SK-N-SH treated with all-trans-retinoic acid at 6 μM for 48 hours (cell line): ENCODE data around the gene DHPS.

Source experiments
- ATAC-seq: fragments of 200-7000 bp; cut with Tn5 transposase; 3 replicates; pipeline ENCODE4 v1.9.1; 2020; ENCODE audit warnings: mild to moderate bottlenecking, moderate library complexity
- ARNTL ChIP-seq: fragments of 450-650 bp; formaldehyde crosslinking; IDR thresholded peaks from 2 replicates; pipeline ENCODE4 v1.5.0; 2020; ENCODE audit warnings: low read depth, mild to moderate bottlenecking, moderate library complexity, borderline replicate concordance
- BACH2 ChIP-seq: fragments of 250-450 bp; sonication (Bioruptor Pico); IDR thresholded peaks from 2 replicates; pipeline ENCODE4 v1.9.0; 2021; ENCODE audit warnings: mild to moderate bottlenecking, borderline replicate concordance
- ESRRG ChIP-seq: fragments of 250-450 bp; sonication (Bioruptor Pico); IDR thresholded peaks from 2 replicates; pipeline ENCODE4 v1.6.1; 2021; ENCODE audit warnings: mild to moderate bottlenecking
- ISL1 ChIP-seq: fragments of 250-450 bp; sonication (Bioruptor Pico); IDR thresholded peaks from 2 replicates; pipeline ENCODE4 v2.1.2; 2022; ENCODE audit warnings: mild to moderate bottlenecking, moderate library complexity
- RARB ChIP-seq: fragments of 250-450 bp; sonication (Bioruptor Pico); IDR thresholded peaks from 2 replicates; pipeline ENCODE4 v1.8.0; 2021; ENCODE audit warnings: mild to moderate bottlenecking, moderate library complexity
- SNAI2 ChIP-seq: fragments of 250-450 bp; sonication (Bioruptor Pico); IDR thresholded peaks from 2 replicates; pipeline ENCODE4 v1.5.0; 2020; ENCODE audit warnings: mild to moderate bottlenecking, moderate library complexity
- TCF4 ChIP-seq: fragments of 250-450 bp; sonication (Bioruptor Pico); IDR thresholded peaks from 2 replicates; pipeline ENCODE4 v1.8.0; 2021; ENCODE audit warnings: mild to moderate bottlenecking, moderate library complexity, borderline replicate concordance
- TOX ChIP-seq: fragments of 250-450 bp; sonication (Bioruptor Pico); IDR thresholded peaks from 2 replicates; pipeline ENCODE4 v1.8.0; 2021; ENCODE audit warnings: mild to moderate bottlenecking, moderate library complexity, borderline replicate concordance
- ZC3H10 ChIP-seq: fragments of 250-450 bp; sonication (Bioruptor Pico); IDR thresholded peaks from 2 replicates; pipeline ENCODE4 v1.5.1; 2021; ENCODE audit warnings: mild to moderate bottlenecking, moderate library complexity
- ZFP30 ChIP-seq: fragments of 450-650 bp; formaldehyde crosslinking; IDR thresholded peaks from 2 replicates; pipeline ENCODE4 v1.5.0; 2022; ENCODE audit warnings: mild to moderate bottlenecking, moderate library complexity
- ZNF565 ChIP-seq: fragments of 450-650 bp; formaldehyde crosslinking; conservative IDR thresholded peaks from 2 replicates; pipeline ENCODE4 v1.5.0; 2020; ENCODE audit warnings: low read depth, mild to moderate bottlenecking, moderate library complexity
- ZNF70 ChIP-seq: fragments of 450-650 bp; formaldehyde crosslinking; IDR thresholded peaks from 2 replicates; pipeline ENCODE4 v1.5.0; 2020; ENCODE audit warnings: mild to moderate bottlenecking, moderate library complexity
- ZNF8 ChIP-seq: fragments of 450-650 bp; formaldehyde crosslinking; IDR thresholded peaks from 2 replicates; pipeline ENCODE4 v1.5.0; 2020; ENCODE audit warnings: mild to moderate bottlenecking, moderate library complexity
- TF ChIP-seq, protein P1 (sequence below): fragments of 250-450 bp; sonication (Bioruptor Pico); IDR thresholded peaks from 2 replicates; pipeline ENCODE4 v1.5.0; 2020; ENCODE audit warnings: mild to moderate bottlenecking, moderate library complexity
- TF ChIP-seq, protein P2 (sequence below): fragments of 250-450 bp; sonication (Bioruptor Pico); IDR thresholded peaks from 2 replicates; pipeline ENCODE4 v1.8.0; 2020; ENCODE audit warnings: mild to moderate bottlenecking, moderate library complexity, borderline replicate concordance
- TF ChIP-seq, protein P3 (sequence below): fragments of 250-450 bp; sonication (Bioruptor Pico); IDR thresholded peaks from 2 replicates; pipeline ENCODE4 v1.5.1; 2020; ENCODE audit warnings: low read depth, mild to moderate bottlenecking, moderate library complexity
- TF ChIP-seq, protein P4 (sequence below): fragments of 250-450 bp; sonication (Bioruptor Pico); IDR thresholded peaks from 2 replicates; pipeline ENCODE4 v1.5.1; 2021; ENCODE audit warnings: mild to moderate bottlenecking, moderate library complexity

DHPS gene

DNA sequence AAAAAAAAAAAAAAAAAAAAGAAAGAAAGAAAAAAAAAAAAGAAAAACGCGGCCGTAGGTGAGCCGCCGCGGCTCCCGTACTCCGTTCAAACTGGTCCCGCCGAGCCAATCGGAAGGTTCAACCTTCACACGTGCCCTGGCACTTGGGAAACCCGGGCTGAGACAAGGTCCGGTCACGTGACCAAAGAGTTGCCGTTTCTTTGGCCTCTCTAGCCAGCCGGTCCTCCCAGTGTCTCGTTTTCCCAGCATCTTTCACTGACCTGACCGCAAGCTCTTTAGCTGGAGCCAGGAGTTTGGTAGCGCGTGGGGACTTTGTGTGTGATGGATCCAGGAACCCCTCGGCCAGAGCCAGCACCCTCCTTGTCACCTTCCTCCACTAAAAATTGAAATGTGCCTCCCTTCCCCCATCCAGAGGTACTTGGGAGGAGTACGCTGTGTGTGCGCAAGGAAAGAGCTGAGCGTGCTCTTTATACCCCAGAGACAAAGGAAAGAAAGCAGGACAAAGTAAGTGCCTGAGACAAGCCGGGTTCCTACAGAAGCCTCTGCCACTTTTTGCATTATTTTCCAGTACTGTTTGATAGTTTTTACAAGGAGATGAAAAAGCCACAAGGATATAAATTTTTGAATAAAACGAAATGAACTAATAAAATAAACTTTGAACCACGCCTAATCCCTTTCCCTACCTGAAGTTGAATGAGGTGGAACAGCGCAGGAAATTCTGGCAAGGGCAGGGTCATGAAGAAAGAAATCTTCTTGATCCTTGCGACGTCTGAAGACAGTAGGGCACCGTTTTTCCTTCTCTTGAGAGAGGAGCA lies 41.1 kb upstream of the DHPS start:
- TF ChIP-seq ZFP30 (CRISPR knock-in tag) (no peak), SNAI2 (CRISPR knock-in tag) (peak; percentile 24; the same call in 1 of the 2 replicates)
- TF ChIP-seq, all 23 proteins: peak for 1
- ATAC-seq, result peak; percentile 83

DNA sequence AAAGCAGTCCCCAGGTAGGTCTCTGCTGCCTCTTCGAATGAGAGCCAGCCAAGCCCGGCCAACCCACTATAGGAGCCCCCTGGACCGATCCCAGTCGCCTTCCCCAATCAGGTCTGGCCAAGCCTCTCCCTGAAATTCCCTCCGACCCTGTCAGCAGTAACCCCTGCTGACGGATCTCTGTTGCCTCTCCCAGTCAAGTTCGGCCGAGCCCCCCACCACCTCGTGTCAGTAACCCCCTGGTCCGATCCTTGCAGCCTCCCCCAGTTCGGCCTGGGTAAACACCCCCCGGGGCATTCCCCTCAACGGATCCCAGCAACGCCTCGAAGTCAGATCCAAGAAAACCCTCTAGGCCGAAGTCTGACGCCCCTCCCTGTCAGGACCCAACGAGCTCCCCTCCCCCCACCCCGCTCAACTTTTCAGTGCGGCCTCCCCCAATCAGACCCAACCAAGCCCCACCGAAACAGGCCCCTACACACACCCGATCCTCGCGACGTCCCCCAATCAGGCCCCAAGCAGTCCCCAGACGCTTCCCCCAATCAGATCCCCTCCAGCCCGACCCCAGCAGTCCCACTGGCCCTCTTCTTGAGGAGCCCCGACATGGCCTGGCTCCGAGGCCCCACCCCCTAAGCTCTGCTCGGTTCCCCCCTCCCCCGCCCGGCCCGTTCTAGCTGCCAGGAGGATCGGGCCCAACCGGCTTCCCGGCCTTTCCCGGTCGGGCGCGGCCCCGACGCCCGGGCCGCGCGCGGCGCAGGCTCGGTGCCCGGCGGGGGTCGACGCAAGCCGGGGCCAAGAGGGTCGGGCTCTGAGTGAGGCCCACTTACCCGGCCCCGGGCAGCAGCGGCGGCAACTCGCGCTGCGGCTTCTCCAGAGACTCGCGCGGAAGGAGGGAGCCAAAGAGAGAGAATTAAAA lies 40.2 kb upstream of the DHPS start:
- peak; percentile 36 for ATAC-seq
- TF ChIP-seq, protein P1, sequence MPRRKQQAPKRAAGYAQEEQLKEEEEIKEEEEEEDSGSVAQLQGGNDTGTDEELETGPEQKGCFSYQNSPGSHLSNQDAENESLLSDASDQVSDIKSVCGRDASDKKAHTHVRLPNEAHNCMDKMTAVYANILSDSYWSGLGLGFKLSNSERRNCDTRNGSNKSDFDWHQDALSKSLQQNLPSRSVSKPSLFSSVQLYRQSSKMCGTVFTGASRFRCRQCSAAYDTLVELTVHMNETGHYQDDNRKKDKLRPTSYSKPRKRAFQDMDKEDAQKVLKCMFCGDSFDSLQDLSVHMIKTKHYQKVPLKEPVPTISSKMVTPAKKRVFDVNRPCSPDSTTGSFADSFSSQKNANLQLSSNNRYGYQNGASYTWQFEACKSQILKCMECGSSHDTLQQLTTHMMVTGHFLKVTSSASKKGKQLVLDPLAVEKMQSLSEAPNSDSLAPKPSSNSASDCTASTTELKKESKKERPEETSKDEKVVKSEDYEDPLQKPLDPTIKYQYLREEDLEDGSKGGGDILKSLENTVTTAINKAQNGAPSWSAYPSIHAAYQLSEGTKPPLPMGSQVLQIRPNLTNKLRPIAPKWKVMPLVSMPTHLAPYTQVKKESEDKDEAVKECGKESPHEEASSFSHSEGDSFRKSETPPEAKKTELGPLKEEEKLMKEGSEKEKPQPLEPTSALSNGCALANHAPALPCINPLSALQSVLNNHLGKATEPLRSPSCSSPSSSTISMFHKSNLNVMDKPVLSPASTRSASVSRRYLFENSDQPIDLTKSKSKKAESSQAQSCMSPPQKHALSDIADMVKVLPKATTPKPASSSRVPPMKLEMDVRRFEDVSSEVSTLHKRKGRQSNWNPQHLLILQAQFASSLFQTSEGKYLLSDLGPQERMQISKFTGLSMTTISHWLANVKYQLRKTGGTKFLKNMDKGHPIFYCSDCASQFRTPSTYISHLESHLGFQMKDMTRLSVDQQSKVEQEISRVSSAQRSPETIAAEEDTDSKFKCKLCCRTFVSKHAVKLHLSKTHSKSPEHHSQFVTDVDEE, result no peak
- TF ChIP-seq SNAI2 (CRISPR knock-in tag), result no peak
- TF ChIP-seq, protein P2, sequence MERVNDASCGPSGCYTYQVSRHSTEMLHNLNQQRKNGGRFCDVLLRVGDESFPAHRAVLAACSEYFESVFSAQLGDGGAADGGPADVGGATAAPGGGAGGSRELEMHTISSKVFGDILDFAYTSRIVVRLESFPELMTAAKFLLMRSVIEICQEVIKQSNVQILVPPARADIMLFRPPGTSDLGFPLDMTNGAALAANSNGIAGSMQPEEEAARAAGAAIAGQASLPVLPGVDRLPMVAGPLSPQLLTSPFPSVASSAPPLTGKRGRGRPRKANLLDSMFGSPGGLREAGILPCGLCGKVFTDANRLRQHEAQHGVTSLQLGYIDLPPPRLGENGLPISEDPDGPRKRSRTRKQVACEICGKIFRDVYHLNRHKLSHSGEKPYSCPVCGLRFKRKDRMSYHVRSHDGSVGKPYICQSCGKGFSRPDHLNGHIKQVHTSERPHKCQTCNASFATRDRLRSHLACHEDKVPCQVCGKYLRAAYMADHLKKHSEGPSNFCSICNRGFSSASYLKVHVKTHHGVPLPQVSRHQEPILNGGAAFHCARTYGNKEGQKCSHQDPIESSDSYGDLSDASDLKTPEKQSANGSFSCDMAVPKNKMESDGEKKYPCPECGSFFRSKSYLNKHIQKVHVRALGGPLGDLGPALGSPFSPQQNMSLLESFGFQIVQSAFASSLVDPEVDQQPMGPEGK (CRISPR knock-in tag), result no peak
- no peak for TF ChIP-seq ZC3H10 (CRISPR knock-in tag)
- TF ChIP-seq TCF4 (CRISPR knock-in tag), result no peak
- no peak for TF ChIP-seq ZFP30 (CRISPR knock-in tag)
- TF ChIP-seq, protein P3, sequence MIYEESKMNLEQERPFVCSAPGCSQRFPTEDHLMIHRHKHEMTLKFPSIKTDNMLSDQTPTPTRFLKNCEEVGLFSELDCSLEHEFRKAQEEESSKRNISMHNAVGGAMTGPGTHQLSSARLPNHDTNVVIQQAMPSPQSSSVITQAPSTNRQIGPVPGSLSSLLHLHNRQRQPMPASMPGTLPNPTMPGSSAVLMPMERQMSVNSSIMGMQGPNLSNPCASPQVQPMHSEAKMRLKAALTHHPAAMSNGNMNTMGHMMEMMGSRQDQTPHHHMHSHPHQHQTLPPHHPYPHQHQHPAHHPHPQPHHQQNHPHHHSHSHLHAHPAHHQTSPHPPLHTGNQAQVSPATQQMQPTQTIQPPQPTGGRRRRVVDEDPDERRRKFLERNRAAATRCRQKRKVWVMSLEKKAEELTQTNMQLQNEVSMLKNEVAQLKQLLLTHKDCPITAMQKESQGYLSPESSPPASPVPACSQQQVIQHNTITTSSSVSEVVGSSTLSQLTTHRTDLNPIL (CRISPR knock-in tag), result no peak
- TF ChIP-seq, protein P4, sequence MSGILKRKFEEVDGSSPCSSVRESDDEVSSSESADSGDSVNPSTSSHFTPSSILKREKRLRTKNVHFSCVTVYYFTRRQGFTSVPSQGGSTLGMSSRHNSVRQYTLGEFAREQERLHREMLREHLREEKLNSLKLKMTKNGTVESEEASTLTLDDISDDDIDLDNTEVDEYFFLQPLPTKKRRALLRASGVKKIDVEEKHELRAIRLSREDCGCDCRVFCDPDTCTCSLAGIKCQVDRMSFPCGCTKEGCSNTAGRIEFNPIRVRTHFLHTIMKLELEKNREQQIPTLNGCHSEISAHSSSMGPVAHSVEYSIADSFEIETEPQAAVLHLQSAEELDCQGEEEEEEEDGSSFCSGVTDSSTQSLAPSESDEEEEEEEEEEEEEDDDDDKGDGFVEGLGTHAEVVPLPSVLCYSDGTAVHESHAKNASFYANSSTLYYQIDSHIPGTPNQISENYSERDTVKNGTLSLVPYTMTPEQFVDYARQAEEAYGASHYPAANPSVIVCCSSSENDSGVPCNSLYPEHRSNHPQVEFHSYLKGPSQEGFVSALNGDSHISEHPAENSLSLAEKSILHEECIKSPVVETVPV (CRISPR knock-in tag), result no peak
- no peak for TF ChIP-seq ISL1 (CRISPR knock-in tag)
- TF ChIP-seq BACH2 (CRISPR knock-in tag), result no peak
- no peak for TF ChIP-seq ZNF565 (CRISPR knock-in tag)
- TF ChIP-seq RARB, result no peak
- TF ChIP-seq ARNTL (CRISPR knock-in tag), result no peak

DNA sequence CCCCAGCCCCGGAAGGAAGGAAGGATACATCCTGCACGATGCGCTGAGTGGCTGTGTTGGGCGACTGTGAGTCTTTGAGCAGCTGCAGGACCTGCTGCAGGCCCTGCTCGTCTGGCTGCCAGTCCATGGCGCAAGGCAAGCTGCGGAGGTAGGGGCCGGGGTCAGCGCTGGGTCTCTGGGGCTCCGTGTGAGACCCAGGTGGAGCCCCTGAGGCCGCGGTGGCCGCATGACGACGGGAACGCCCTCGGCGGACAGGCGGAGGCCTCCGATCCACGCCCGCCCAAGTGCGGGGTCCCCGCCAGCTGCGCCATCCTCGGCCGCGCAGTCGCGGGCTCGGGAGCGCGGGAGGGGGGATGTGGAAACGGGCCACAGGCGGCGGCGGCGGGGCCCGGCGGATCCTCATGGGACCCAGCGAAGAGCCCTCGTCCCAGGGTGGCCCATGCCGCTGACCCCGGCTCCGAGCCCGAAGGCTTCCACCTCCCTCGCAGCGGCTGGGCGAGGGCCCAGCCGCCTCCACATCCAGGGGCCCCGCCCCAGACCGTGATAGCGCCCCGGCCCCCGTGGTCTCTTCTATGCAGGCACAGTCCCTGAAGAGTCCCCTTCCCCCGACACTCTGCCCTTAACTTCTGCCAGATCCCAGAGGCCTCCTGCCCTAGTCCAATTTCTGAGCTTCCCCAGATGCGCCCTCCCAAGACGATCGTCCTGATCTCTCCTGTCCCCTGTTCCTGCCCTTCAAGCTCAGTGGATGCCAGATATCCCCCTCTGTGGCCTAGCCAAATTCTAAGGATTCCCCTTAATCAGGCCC lies 39.4 kb upstream of the DHPS start:
- peak; percentile 3 for ATAC-seq
- TF ChIP-seq ZC3H10 (CRISPR knock-in tag) (no peak), RARB (no peak), ARNTL (CRISPR knock-in tag) (no peak), ZNF70 (CRISPR knock-in tag) (no peak), TOX (no peak), TCF4 (CRISPR knock-in tag) (no peak), ZNF8 (CRISPR knock-in tag) (no peak), ESRRG (CRISPR knock-in tag) (no peak)
- TF ChIP-seq, protein P4 (CRISPR knock-in tag), result no peak
- TF ChIP-seq, protein P3 (CRISPR knock-in tag), result no peak
- TF ChIP-seq, protein P1, result no peak
